ENCODE results near the gene TPRG1.

TPRG1 gene

GRCh38 chr3:189186101-189186500 is 14.3 kb downstream of the TPRG1 start:
- TF ChIP-seq YY1 (IDR thresholded peaks at IDR 0.05; ENCODE audit: insufficient read depth, insufficient read length) (no peak), SUZ12 (IDR thresholded peaks at IDR 0.05; ENCODE audit: extremely low read depth, insufficient read depth, insufficient read length) (no peak), ZNF274 (IDR thresholded peaks at IDR 0.05; ENCODE audit: low read depth, low read length) (no peak)

GRCh38 chr3:189188466-189188865 is 16.7 kb downstream of the TPRG1 start:
- Histone ChIP-seq H3K4me1 (ENCODE audit: insufficient read depth, insufficient read length) (no peaks in the 10 kb centered on the region), H3K4me3 (ENCODE audit: insufficient read length, low read depth) (no peak overlapping the region), H3K9ac (ENCODE audit: insufficient read length, low read depth) (no peak overlapping the region), H3K9me3 (ENCODE audit: insufficient read depth, low read length) (peaks cover 12% of the 10 kb centered on the region; the same call in 1 of the 2 replicates), H3K36me3 (ENCODE audit: insufficient read depth, insufficient read length, low read length) (no peaks in the 10 kb centered on the region), H3K27me3 (ENCODE audit: insufficient read depth, insufficient read length) (no peaks in the 10 kb centered on the region)
- TF ChIP-seq SUZ12 (IDR thresholded peaks at IDR 0.05; ENCODE audit: extremely low read depth, insufficient read depth, insufficient read length): no peak
- TF ChIP-seq ZNF274 (IDR thresholded peaks at IDR 0.05; ENCODE audit: low read depth, low read length): no peak
- TF ChIP-seq YY1 (IDR thresholded peaks at IDR 0.05; ENCODE audit: insufficient read depth, insufficient read length): no peak
- DNase-seq (ENCODE audit: low read depth, low spot score): no peak

More at GRCh38 chr3:189186101-189186500, 14.3 kb downstream of the TPRG1 start:
- DNase-seq (ENCODE audit: low read depth, low spot score): no peak
- Histone ChIP-seq H3K36me3 (ENCODE audit: insufficient read depth, insufficient read length, low read length) (no peaks in the 10 kb centered on the region), H3K9ac (ENCODE audit: insufficient read length, low read depth) (no peak overlapping the region), H3K4me3 (ENCODE audit: insufficient read length, low read depth) (no peak overlapping the region), H3K27me3 (ENCODE audit: insufficient read depth, insufficient read length) (no peaks in the 10 kb centered on the region), H3K4me1 (ENCODE audit: insufficient read depth, insufficient read length) (no peaks in the 10 kb centered on the region), H3K9me3 (ENCODE audit: insufficient read depth, low read length) (peaks cover 8% of the 10 kb centered on the region; the same call in 1 of the 2 replicates)

GRCh38 chr3:189192725-189193124 is 21.0 kb downstream of the TPRG1 start:
- no peak for TF ChIP-seq YY1 (IDR thresholded peaks at IDR 0.05; ENCODE audit: insufficient read depth, insufficient read length)
- H3K9me3 ChIP-seq (ENCODE audit: insufficient read depth, low read length): peaks cover 39% of the 10 kb centered on the region

GRCh38 chr3:189195302-189195701 is 23.5 kb downstream of the TPRG1 start:
- Histone ChIP-seq H3K27me3 (ENCODE audit: insufficient read depth, insufficient read length) (no peaks in the 10 kb centered on the region), H3K9ac (ENCODE audit: insufficient read length, low read depth) (no peak overlapping the region), H3K36me3 (ENCODE audit: insufficient read depth, insufficient read length, low read length) (no peaks in the 10 kb centered on the region), H3K9me3 (ENCODE audit: insufficient read depth, low read length) (peaks cover 39% of the 10 kb centered on the region), H3K4me3 (ENCODE audit: insufficient read length, low read depth) (no peak overlapping the region), H3K4me1 (ENCODE audit: insufficient read depth, insufficient read length) (no peaks in the 10 kb centered on the region)
- TF ChIP-seq ZNF274 (IDR thresholded peaks at IDR 0.05; ENCODE audit: low read depth, low read length) (no peak), SUZ12 (IDR thresholded peaks at IDR 0.05; ENCODE audit: extremely low read depth, insufficient read depth, insufficient read length) (no peak), YY1 (IDR thresholded peaks at IDR 0.05; ENCODE audit: insufficient read depth, insufficient read length) (no peak)
- no peak for DNase-seq (ENCODE audit: low read depth, low spot score)

More at GRCh38 chr3:189192725-189193124, 21.0 kb downstream of the TPRG1 start:
- H3K27me3 ChIP-seq (ENCODE audit: insufficient read depth, insufficient read length): no peaks in the 10 kb centered on the region
- H3K9ac ChIP-seq (ENCODE audit: insufficient read length, low read depth): no peak overlapping the region
- no peak for DNase-seq (ENCODE audit: low read depth, low spot score)
- H3K36me3 ChIP-seq (ENCODE audit: insufficient read depth, insufficient read length, low read length): no peaks in the 10 kb centered on the region
- H3K4me1 ChIP-seq (ENCODE audit: insufficient read depth, insufficient read length): no peaks in the 10 kb centered on the region
- no peak overlapping the region for H3K4me3 ChIP-seq (ENCODE audit: insufficient read length, low read depth)

GRCh38 chr3:189202106-189202505 is 30.3 kb downstream of the TPRG1 start:
- no peaks in the 10 kb centered on the region; the same call in 1 of the 2 replicates for H3K9me3 ChIP-seq (ENCODE audit: insufficient read depth, low read length)
- DNase-seq (ENCODE audit: low read depth, low spot score): no peak
- H3K4me3 ChIP-seq (ENCODE audit: insufficient read length, low read depth): no peak overlapping the region
- H3K36me3 ChIP-seq (ENCODE audit: insufficient read depth, insufficient read length, low read length): no peaks in the 10 kb centered on the region
- no peaks in the 10 kb centered on the region for H3K27me3 ChIP-seq (ENCODE audit: insufficient read depth, insufficient read length)
- H3K4me1 ChIP-seq (ENCODE audit: insufficient read depth, insufficient read length): no peaks in the 10 kb centered on the region
- H3K9ac ChIP-seq (ENCODE audit: insufficient read length, low read depth): no peak overlapping the region
- TF ChIP-seq ZNF274 (IDR thresholded peaks at IDR 0.05; ENCODE audit: low read depth, low read length) (no peak), YY1 (IDR thresholded peaks at IDR 0.05; ENCODE audit: insufficient read depth, insufficient read length) (no peak)

- Histone ChIP-seq H3K27me3 (ENCODE audit: insufficient read depth, insufficient read length) (no peaks in the 10 kb centered on the region), H3K4me3 (ENCODE audit: insufficient read length, low read depth) (no peak overlapping the region), H3K36me3 (ENCODE audit: insufficient read depth, insufficient read length, low read length) (no peaks in the 10 kb centered on the region), H3K9ac (ENCODE audit: insufficient read length, low read depth) (no peak overlapping the region), H3K4me1 (ENCODE audit: insufficient read depth, insufficient read length) (no peaks in the 10 kb centered on the region), H3K9me3 (ENCODE audit: insufficient read depth, low read length) (no peaks in the 10 kb centered on the region)
- TF ChIP-seq ZNF274 (IDR thresholded peaks at IDR 0.05; ENCODE audit: low read depth, low read length): no peak
- TF ChIP-seq YY1 (IDR thresholded peaks at IDR 0.05; ENCODE audit: insufficient read depth, insufficient read length): no peak
- TF ChIP-seq SUZ12 (IDR thresholded peaks at IDR 0.05; ENCODE audit: extremely low read depth, insufficient read depth, insufficient read length): no peak
- no peak for DNase-seq (ENCODE audit: low read depth, low spot score)
Observed at GRCh38 chr3:189202583-189202982, 30.8 kb downstream of the TPRG1 start.

GRCh38 chr3:189204167-189204866 is 32.5 kb downstream of the TPRG1 start:
- DNase-seq (ENCODE audit: low read depth, low spot score): no peak
- H3K9ac ChIP-seq (ENCODE audit: insufficient read length, low read depth): no peak overlapping the region
- no peaks in the 10 kb centered on the region for H3K36me3 ChIP-seq (ENCODE audit: insufficient read depth, insufficient read length, low read length)
- no peaks in the 10 kb centered on the region for H3K4me1 ChIP-seq (ENCODE audit: insufficient read depth, insufficient read length)
- no peaks in the 10 kb centered on the region for H3K9me3 ChIP-seq (ENCODE audit: insufficient read depth, low read length)
- no peaks in the 10 kb centered on the region for H3K27me3 ChIP-seq (ENCODE audit: insufficient read depth, insufficient read length)
- TF ChIP-seq SUZ12 (IDR thresholded peaks at IDR 0.05; ENCODE audit: extremely low read depth, insufficient read depth, insufficient read length): no peak
- no peak for TF ChIP-seq YY1 (IDR thresholded peaks at IDR 0.05; ENCODE audit: insufficient read depth, insufficient read length)
- no peak for TF ChIP-seq ZNF274 (IDR thresholded peaks at IDR 0.05; ENCODE audit: low read depth, low read length)
- no peak overlapping the region for H3K4me3 ChIP-seq (ENCODE audit: insufficient read length, low read depth)

All from NT2/D1 (cell line).